AG09309 (cell line): ENCODE measurements around the gene KLRB1.
"Not testable (repeated sequence)": the region's sequence is repeated elsewhere in the genome, so short reads cannot be mapped to it uniquely, and the experiment has no call there.

ENCODE experiments used
- DNase-seq: peaks from one replicate; pipeline ENCODE4 v3.0.0-alpha.2; 2010; ENCODE audit warnings: low read depth
- H3K4me3 ChIP-seq: 2 replicates; pipeline ENCODE4 v1.5.1; 2011; ENCODE audit warnings: mild to moderate bottlenecking, low read depth, low read length, moderate library complexity; ENCODE audit not compliant: control insufficient read depth
- CTCF ChIP-seq: IDR thresholded peaks from 2 replicates; pipeline ENCODE4 v1.5.1; 2011; ENCODE audit warnings: mild to moderate bottlenecking, low read depth, low read length, inconsistent platforms; ENCODE audit not compliant: insufficient read depth, control insufficient read depth; ENCODE audit errors: missing control alignments

The KLRB1 gene

GRCh38 chr12:9605483-9605882 lies 2.2 kb downstream of the KLRB1 start:
- DNase-seq: no peak

GRCh38 chr12:9604287-9604686 lies 3.4 kb downstream of the KLRB1 start:
- no peak for DNase-seq

More at GRCh38 chr12:9605483-9605882, 2.2 kb downstream of the KLRB1 start:
- no peak overlapping the region for H3K4me3 ChIP-seq
- no peak for TF ChIP-seq CTCF

GRCh38 chr12:9600426-9600825 lies 7.3 kb downstream of the KLRB1 start:
- DNase-seq, H3K4me3 ChIP-seq: not testable (repeated sequence)

More at GRCh38 chr12:9604287-9604686, 3.4 kb downstream of the KLRB1 start:
- TF ChIP-seq CTCF: no peak
- no peak overlapping the region for H3K4me3 ChIP-seq

- TF ChIP-seq CTCF: no peak
- no peak for DNase-seq
- no peak overlapping the region for H3K4me3 ChIP-seq
Measured at GRCh38 chr12:9598363-9598762, 9.4 kb downstream of the KLRB1 start.

- no peak overlapping the region for H3K4me3 ChIP-seq
- TF ChIP-seq CTCF: no peak
- no peak for DNase-seq
Measured at GRCh38 chr12:9597365-9597764, 10.4 kb downstream of the KLRB1 start.

GRCh38 chr12:9590441-9590840 lies 17.3 kb downstream of the KLRB1 start:
- TF ChIP-seq CTCF: no peak
- no peak overlapping the region for H3K4me3 ChIP-seq

GRCh38 chr12:9588749-9589148 lies 19.0 kb downstream of the KLRB1 start:
- no peak overlapping the region for H3K4me3 ChIP-seq
- no peak for DNase-seq
- no peak for TF ChIP-seq CTCF

More at GRCh38 chr12:9590441-9590840, 17.3 kb downstream of the KLRB1 start:
- DNase-seq: no peak
